Glutamatergic neuron (in vitro differentiated cells): ENCODE data around the gene CCNL2. TPM values are rescaled to one million over a fixed set of nuclear protein-coding genes. Genes with fewer than 3 reads are reported as not detected.
"Not testable (repeated sequence)": the region's sequence is repeated elsewhere in the genome, so short reads cannot be mapped to it uniquely, and the experiment has no call there.

Experiments
- DNase-seq: peaks from one replicate; pipeline ENCODE4 v3.0.0; 2022
- H3K27ac Mint-ChIP-seq: one replicate; pipeline ENCODE4 v1.8.0; 2020; ENCODE audit warnings: mild to moderate bottlenecking, mixed read lengths, inconsistent platforms; ENCODE audit not compliant: unreplicated experiment
- H3K27me3 Mint-ChIP-seq: one replicate; pipeline ENCODE4 v1.8.0; 2020; ENCODE audit warnings: mild to moderate bottlenecking, moderate library complexity, mixed read lengths, inconsistent platforms; ENCODE audit not compliant: unreplicated experiment
- H3K36me3 Mint-ChIP-seq: one replicate; pipeline ENCODE4 v1.8.0; 2020; ENCODE audit warnings: mild to moderate bottlenecking, mixed read lengths, inconsistent platforms; ENCODE audit not compliant: unreplicated experiment
- H3K4me1 Mint-ChIP-seq: one replicate; pipeline ENCODE4 v1.8.0; 2020; ENCODE audit warnings: mild to moderate bottlenecking, low read depth, mixed read lengths, inconsistent platforms; ENCODE audit not compliant: unreplicated experiment
- H3K4me3 Mint-ChIP-seq: one replicate; pipeline ENCODE4 v1.8.0; 2020; ENCODE audit warnings: mild to moderate bottlenecking, mixed read lengths, inconsistent platforms; ENCODE audit not compliant: unreplicated experiment
- H3K9me3 Mint-ChIP-seq: one replicate; pipeline ENCODE4 v1.8.0; 2020; ENCODE audit warnings: mild to moderate bottlenecking, moderate library complexity, mixed read lengths, inconsistent platforms; ENCODE audit not compliant: unreplicated experiment
- CTCF ChIP-seq: fragments of 200-600 bp; sonication (generic); IDR thresholded peaks from one replicate; pipeline ENCODE4 v1.5.0; 2021; ENCODE audit not compliant: partially characterized antibody, unreplicated experiment
- total RNA-seq: library from RNA; stranded (reverse); fragmentation: NEBNext Ultra II Directional; extraction: Animal tissue kit (Norgen Biotek cat#: 25700); gene quantifications from one replicate; pipeline ENCODE4 v1.2.1, GENCODE V29; 2021; ENCODE audit not compliant: unreplicated experiment

The CCNL2 gene
- total RNA-seq, 1 donor from 2014 or later, result 394 TPM

DNA sequence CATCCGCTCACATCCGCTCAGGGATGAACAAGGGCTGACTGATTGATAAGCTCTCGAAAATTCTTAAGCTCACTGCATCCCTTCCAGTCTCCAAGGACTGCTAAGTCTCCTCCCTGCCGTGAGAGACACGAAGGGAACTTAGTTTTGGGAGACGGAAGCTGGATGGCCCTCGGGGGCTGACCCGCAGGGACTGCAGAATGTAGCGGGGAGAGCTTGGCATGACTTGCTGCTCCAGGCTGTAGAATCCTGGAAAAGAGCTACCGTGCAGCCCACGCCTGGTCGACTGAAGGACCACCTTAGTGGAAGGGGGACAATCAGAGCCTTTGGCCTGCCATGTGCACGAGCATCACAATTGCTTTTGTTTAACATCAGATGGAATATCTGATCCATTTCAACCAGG is 16.6 kb upstream of the CCNL2 start:
- Mint-ChIP-seq H3K36me3 (peaks cover 8% of the 10 kb centered on the region), H3K27ac (no peak overlapping the region), H3K9me3 (peaks cover 8% of the 10 kb centered on the region), H3K27me3 (no peaks in the 10 kb centered on the region), H3K4me3 (peak overlapping the region; percentile 59), H3K4me1 (peaks cover 19% of the 10 kb centered on the region)
- no peak for DNase-seq
- TF ChIP-seq CTCF, result no peak

GRCh38 chr1:1412311-1412902 is 13.3 kb upstream of the CCNL2 start:
- not testable (repeated sequence) for H3K4me3 Mint-ChIP-seq, DNase-seq, H3K9me3 Mint-ChIP-seq, H3K36me3 Mint-ChIP-seq, H3K27ac Mint-ChIP-seq, H3K27me3 Mint-ChIP-seq
- H3K4me1 Mint-ChIP-seq, result peaks cover 22% of the 10 kb centered on the region

GRCh38 chr1:1411626-1412025 is 12.5 kb upstream of the CCNL2 start:
- Mint-ChIP-seq H3K9me3 (peaks cover 7% of the 10 kb centered on the region), H3K4me1 (peaks cover 21% of the 10 kb centered on the region), H3K36me3 (peaks cover 8% of the 10 kb centered on the region), H3K27me3 (peaks cover 9% of the 10 kb centered on the region), H3K27ac (peak overlapping the region; percentile 49), H3K4me3 (no peak overlapping the region)
- no peak for TF ChIP-seq CTCF
- DNase-seq, result no peak

DNA sequence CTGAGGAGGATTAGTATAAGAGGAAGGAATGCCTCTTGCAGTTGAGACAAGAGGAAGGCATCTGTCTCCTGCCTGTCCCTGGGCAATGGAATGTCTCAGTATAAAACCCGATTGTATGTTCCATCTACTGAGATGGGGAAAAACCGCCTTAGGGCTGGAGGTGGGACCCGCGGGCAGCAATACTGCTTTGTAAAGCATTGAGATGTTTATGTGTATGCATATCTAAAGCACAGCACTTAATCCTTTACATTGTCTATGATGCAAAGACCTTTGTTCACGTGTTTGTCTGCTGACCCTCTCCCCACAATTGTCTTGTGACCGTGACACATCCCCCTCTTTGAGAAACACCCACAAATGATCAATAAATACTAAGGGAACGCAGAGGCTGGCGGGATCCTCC is 11.1 kb upstream of the CCNL2 start:
- Mint-ChIP-seq H3K4me1 (peaks cover 18% of the 10 kb centered on the region), H3K27ac (peak overlapping the region; percentile 90), H3K4me3 (peak overlapping the region; percentile 87)
- H3K9me3 Mint-ChIP-seq, H3K27me3 Mint-ChIP-seq, DNase-seq, H3K36me3 Mint-ChIP-seq: not testable (repeated sequence)

DNA sequence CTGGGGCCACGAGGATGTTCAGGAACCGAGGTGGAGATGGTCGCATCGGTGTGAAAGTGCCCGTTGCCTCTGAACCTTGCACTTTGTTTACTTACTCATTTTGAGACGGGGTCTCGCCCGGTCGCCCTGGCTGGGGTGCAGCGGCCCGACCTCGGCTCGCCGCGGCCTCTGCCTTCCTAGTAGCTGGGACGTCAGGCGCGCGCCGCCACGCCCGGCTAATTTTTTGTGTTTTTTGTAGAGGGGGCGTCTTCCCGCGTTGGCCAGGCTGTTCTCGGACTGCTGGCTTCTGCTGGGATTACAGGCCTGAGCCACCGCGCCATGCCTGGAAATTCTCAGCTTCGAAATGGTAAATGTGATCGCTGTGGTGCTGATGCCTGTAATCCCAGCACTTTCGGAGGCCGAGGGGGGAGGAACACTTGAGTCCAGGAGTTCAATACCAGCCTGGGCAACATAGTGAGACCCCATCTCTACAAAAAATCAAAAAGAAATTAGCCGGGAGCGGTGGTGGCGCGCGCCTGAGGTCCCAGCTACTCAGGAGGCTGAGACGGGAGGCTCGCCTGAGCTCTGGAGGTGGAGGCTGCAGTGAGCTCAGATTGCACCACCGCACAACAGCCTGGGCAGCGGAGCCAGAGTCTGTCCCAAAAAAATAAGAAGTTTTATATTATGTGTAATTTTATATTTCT is 8.6 kb upstream of the CCNL2 start:
- peaks cover 7% of the 10 kb centered on the region for H3K36me3 Mint-ChIP-seq
- H3K9me3 Mint-ChIP-seq, result peaks cover 15% of the 10 kb centered on the region
- TF ChIP-seq CTCF, result no peak
- peaks cover 12% of the 10 kb centered on the region for H3K27me3 Mint-ChIP-seq
- peak; percentile 55 for DNase-seq
- H3K4me3 Mint-ChIP-seq, result peak overlapping the region; percentile 88
- H3K4me1 Mint-ChIP-seq, result peaks cover 18% of the 10 kb centered on the region
- H3K27ac Mint-ChIP-seq, result peak overlapping the region; percentile 64

- no peak for TF ChIP-seq CTCF
- H3K36me3 Mint-ChIP-seq, result peaks cover under 1% of the 10 kb centered on the region
- peaks cover 17% of the 10 kb centered on the region for H3K4me1 Mint-ChIP-seq
These were observed 7.9 kb upstream of the CCNL2 start, which contains the start of gene MRPL20 for GRCh38 chr1:1406821-1407635. Gene MRPL20 (minus strand): TSS chr1:1407293. CDS start chr1:1407217, 76 bp downstream.

More at GRCh38 chr1:1406821-1407635, 7.9 kb upstream of the CCNL2 start, which contains the start of gene MRPL20:
- Mint-ChIP-seq H3K27me3 (peaks cover 12% of the 10 kb centered on the region), H3K9me3 (peaks cover 15% of the 10 kb centered on the region), H3K4me3 (peak within 1 kb of the TSS; percentile 90), H3K27ac (peak within 1 kb of the TSS; percentile 72)
- DNase-seq, result peak; percentile 94
